ENCODE results near the gene FPGT. TPM values are rescaled to one million over a fixed set of nuclear protein-coding genes. Genes with fewer than 3 reads are reported as not detected.

Gene FPGT
- total and polyA plus RNA-seq, 8 donors: 4.3 to 29.6 (median 8.5) TPM

DNA sequence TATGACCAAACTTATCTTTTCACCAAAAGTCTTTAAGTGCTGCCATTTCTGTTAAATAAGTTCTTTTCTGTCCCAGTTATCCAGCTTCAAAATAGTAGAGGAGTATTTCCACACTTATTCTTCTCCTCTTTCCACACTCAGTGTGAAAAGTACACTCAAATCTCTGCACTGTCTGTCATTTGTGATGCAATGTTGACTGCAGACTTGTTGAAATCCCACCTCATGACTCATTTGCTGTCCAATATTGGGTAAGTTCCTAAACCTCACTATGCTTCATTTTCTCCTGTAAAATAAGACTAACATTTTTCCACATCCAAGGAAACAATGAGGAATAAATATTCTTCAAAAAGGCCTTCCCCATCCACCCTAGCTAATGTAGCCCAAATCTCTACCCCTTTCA lies 17.6 kb upstream of the FPGT start:
- intact Hi-C loops (cut with DNase I; ENCODE audit: low total_unique reads): no loop called here
- Histone ChIP-seq H3K27ac (no peak overlapping the region), H3K36me3 (no peaks in the 10 kb centered on the region), H3K4me1 (no peaks in the 10 kb centered on the region), H3K9me3 (peaks cover 0 to 2% (median 0%) of the 10 kb centered on the region in 4 donors), H3K27me3 (no peaks in the 10 kb centered on the region), H3K4me3 (no peak overlapping the region)
- TF ChIP-seq POLR2A (IDR thresholded peaks at IDR 0.05) (no peak), POLR2AphosphoS5 (IDR thresholded peaks at IDR 0.05) (no peak), EP300 (IDR thresholded peaks at IDR 0.05) (no peak)
- TF ChIP-seq, protein P1, sequence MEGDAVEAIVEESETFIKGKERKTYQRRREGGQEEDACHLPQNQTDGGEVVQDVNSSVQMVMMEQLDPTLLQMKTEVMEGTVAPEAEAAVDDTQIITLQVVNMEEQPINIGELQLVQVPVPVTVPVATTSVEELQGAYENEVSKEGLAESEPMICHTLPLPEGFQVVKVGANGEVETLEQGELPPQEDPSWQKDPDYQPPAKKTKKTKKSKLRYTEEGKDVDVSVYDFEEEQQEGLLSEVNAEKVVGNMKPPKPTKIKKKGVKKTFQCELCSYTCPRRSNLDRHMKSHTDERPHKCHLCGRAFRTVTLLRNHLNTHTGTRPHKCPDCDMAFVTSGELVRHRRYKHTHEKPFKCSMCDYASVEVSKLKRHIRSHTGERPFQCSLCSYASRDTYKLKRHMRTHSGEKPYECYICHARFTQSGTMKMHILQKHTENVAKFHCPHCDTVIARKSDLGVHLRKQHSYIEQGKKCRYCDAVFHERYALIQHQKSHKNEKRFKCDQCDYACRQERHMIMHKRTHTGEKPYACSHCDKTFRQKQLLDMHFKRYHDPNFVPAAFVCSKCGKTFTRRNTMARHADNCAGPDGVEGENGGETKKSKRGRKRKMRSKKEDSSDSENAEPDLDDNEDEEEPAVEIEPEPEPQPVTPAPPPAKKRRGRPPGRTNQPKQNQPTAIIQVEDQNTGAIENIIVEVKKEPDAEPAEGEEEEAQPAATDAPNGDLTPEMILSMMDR (IDR thresholded peaks at IDR 0.05): no peak
- DNase-seq: no peak

DNA sequence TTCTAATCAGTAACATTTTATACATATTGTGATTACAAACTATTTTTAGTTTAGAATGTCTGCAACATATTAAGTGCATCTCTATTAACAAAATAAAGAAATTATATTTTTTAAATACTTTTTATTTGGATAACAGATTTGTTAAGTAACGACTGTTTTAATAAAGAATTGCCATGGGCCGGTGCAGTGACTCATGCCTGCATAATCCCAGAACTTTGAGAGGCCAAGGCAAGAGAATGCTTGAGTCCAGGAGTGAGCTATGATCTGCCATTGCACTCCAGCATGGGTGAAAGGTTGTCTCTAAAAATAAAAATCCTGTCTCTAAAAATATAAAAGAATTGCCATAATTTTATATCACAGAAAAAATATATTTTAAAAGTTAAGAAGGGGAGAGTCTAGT lies 4.1 kb upstream of the FPGT start:
- TF ChIP-seq POLR2A (IDR thresholded peaks at IDR 0.05) (no peak), POLR2AphosphoS5 (IDR thresholded peaks at IDR 0.05) (no peak), EP300 (IDR thresholded peaks at IDR 0.05) (no peak)
- TF ChIP-seq, protein P1 (IDR thresholded peaks at IDR 0.05): no peak
- WGBS, 5 donors: 49 to 82% (median 60%) methylated on average over 2 of the region's 2 CpGs
- Histone ChIP-seq H3K27me3 (no peaks in the 10 kb centered on the region), H3K4me1 (peaks cover 0 to 6% (median 5%) of the 10 kb centered on the region in 4 donors), H3K36me3 (no peaks in the 10 kb centered on the region), H3K9me3 (no peaks in the 10 kb centered on the region), H3K27ac (no peak overlapping the region), H3K4me3 (no peak overlapping the region)
- intact Hi-C loops (cut with DNase I; ENCODE audit: low total_unique reads): no loop called here
- DNase-seq: no peak

DNA sequence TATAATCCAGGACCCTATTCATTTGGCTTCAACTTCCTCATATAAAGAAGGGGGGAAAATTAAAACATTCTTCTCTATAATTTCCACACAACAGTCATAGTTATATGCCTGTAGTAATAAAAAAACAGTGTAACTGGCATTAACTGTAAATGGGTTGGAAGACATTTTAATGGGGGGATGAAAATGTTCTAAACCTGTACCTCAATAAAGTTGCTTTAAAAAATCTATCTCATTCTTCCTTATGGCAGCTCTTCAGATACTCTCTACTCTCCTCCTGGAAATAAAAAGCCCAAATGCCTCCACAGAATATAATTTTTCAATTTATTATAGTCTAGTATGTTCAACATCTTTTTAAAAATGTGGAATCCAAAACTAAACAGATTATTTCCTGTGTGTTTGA lies 2.7 kb upstream of the FPGT start:
- intact Hi-C loops (cut with DNase I; ENCODE audit: low total_unique reads): no loop called here
- Histone ChIP-seq H3K9me3 (no peaks in the 10 kb centered on the region), H3K27me3 (no peaks in the 10 kb centered on the region), H3K27ac (no peak overlapping the region), H3K4me1 (peaks cover 0 to 20% (median 16%) of the 10 kb centered on the region in 4 donors), H3K36me3 (no peaks in the 10 kb centered on the region), H3K4me3 (no peak overlapping the region)
- TF ChIP-seq POLR2AphosphoS5 (IDR thresholded peaks at IDR 0.05) (no peak), EP300 (IDR thresholded peaks at IDR 0.05) (no peak), POLR2A (IDR thresholded peaks at IDR 0.05) (no peak)
- TF ChIP-seq, protein P1 (IDR thresholded peaks at IDR 0.05): no peak
- no peak for DNase-seq

DNA sequence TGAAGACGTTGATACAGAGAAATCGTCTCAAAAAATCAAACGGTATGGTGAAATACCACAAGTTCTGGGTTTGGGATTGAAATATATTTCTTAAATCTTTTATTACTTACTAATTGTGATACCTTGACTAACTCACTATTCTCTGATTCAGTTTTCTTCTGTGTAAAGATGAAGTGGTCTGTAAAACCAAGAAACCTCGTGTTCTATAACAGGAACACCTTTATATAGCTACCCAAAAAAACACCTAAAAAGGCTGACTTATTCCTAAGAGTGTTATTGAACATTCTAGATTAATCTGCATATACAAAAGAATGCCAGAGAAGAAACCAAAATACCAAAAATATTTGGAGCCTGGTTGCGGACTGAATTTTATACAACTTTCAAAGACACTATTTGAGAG lies 787 bp upstream of the FPGT start:
- WGBS, 5 donors: 78 to 82% (median 81%) methylated on average over 5 of the region's 5 CpGs
- Histone ChIP-seq H3K27ac (peak overlapping the region in 4 of 5 donors; percentile 82 to 89 (median 88)), H3K9me3 (no peaks in the 10 kb centered on the region), H3K4me3 (peak overlapping the region; percentile 50 to 65 (median 60)), H3K36me3 (peaks cover 0 to 12% (median 8%) of the 10 kb centered on the region in 4 donors), H3K27me3 (no peaks in the 10 kb centered on the region), H3K4me1 (peaks cover 0 to 24% (median 18%) of the 10 kb centered on the region in 4 donors)
- DNase-seq: no peak
- TF ChIP-seq EP300 (IDR thresholded peaks at IDR 0.05): no peak
- no peak for TF ChIP-seq POLR2AphosphoS5 (IDR thresholded peaks at IDR 0.05)
- TF ChIP-seq POLR2A (IDR thresholded peaks at IDR 0.05): no peak
- TF ChIP-seq, protein P1 (IDR thresholded peaks at IDR 0.05): no peak
- intact Hi-C loops (cut with DNase I; ENCODE audit: low total_unique reads): no loop called here

Data from stomach (tissue), 9 donors.